GM12878 (cell line): ENCODE data around the gene INTS6. TPM values are rescaled to one million over a fixed set of nuclear protein-coding genes. Genes with fewer than 3 reads are reported as not detected.

Experiments
- ATAC-seq: fragments of 200-7000 bp; cut with Tn5 transposase; 3 replicates; pipeline ENCODE4 v1.9.1; 2020; ENCODE audit warnings: mild to moderate bottlenecking, moderate library complexity
- BruUV-seq: library from RNA; stranded (reverse); fragments of 400-500 nt; replicated peaks from 2 replicates; lab custom pipeline; 2021; lab: Mats Ljungman, UMichigan
- CTCF ChIA-PET: fragments of 300-600 bp; sonication (Branson Sonifier 250); formaldehyde crosslinking; extraction: SDS; loops from one replicate; lab custom pipeline; 2021; ENCODE audit warnings: inconsistent platforms; lab: Yijun Ruan, JAX
- POLR2A ChIA-PET: fragments of 350-600 bp; formaldehyde crosslinking; extraction: SDS; loops from one replicate; lab custom pipeline; 2021; ENCODE audit warnings: inconsistent platforms; lab: Charles Lee
- RAD21 ChIA-PET: fragments of 300-600 bp; sonication (Branson Sonifier 250); formaldehyde crosslinking; loops from one replicate; lab custom pipeline; 2023; ENCODE audit warnings: antibody characterized with exemption; ENCODE audit not compliant: unreplicated experiment; lab: Charles Lee
- SMC1A ChIA-PET: fragments of 300-600 bp; sonication (Branson Sonifier 250); formaldehyde crosslinking; loops from one replicate; lab custom pipeline; 2023; ENCODE audit not compliant: unreplicated experiment, uncharacterized antibody; lab: Charles Lee
- DNase-seq: peaks from one replicate; pipeline ENCODE4 v3.0.0-alpha.2; 2011; ENCODE audit warnings: low read depth, low spot score
- FAIRE-seq: peaks from 3 replicates; lab custom pipeline; 2011; peaks lifted over from hg19 to GRCh38; lab: Jason Lieb, UNC
- H2AFZ ChIP-seq: 2 replicates; pipeline ENCODE4 v1.6.0; 2011; ENCODE audit warnings: low read depth, low read length, control low read depth; ENCODE audit not compliant: control insufficient read depth
- H3K27ac ChIP-seq: 2 replicates; pipeline ENCODE4 v1.5.1; 2011; ENCODE audit warnings: control low read depth; ENCODE audit not compliant: control insufficient read depth, insufficient read depth
- H3K27me3 ChIP-seq, 2 experiments: replicated peaks in 1 of 2; 2 replicates each; pipeline versions ENCODE4 v1.6.0 to v1.6.1; 2011; ENCODE audit warnings: low read length in 1 of 2; ENCODE audit not compliant: control insufficient read depth in 2 of 2, insufficient read depth in 2 of 2
- H3K36me3 ChIP-seq, 2 experiments: 2 replicates each; pipeline ENCODE4 v1.5.1; 2011; ENCODE audit warnings: low read length in 1 of 2; ENCODE audit not compliant: control insufficient read depth in 2 of 2, insufficient read depth in 2 of 2
- H3K4me1 ChIP-seq: 2 replicates; pipeline ENCODE4 v1.6.1; 2011; ENCODE audit warnings: mild to moderate bottlenecking, low read length, moderate library complexity, mixed read lengths; ENCODE audit not compliant: control insufficient read depth, insufficient read depth
- H3K4me2 ChIP-seq: 2 replicates; pipeline ENCODE4 v1.6.0; 2011; ENCODE audit warnings: control low read depth; ENCODE audit not compliant: control insufficient read depth, insufficient read depth
- H3K4me3 ChIP-seq: fragments of 200-600 bp; sonication (generic); 2 replicates; pipeline ENCODE4 v1.5.1; 2016
- H3K79me2 ChIP-seq: 2 replicates; pipeline ENCODE4 v1.6.0; 2011; ENCODE audit warnings: low read length; ENCODE audit not compliant: control insufficient read depth, insufficient read depth
- H3K9ac ChIP-seq: 2 replicates; pipeline ENCODE4 v1.8.0; 2011; ENCODE audit warnings: low read length, control low read depth, mixed read lengths; ENCODE audit not compliant: control insufficient read depth, insufficient read depth
- H3K9me3 ChIP-seq: replicated peaks from 3 replicates; pipeline ENCODE4 v1.5.1; 2011; ENCODE audit warnings: mild to moderate bottlenecking, low read length; ENCODE audit not compliant: control insufficient read depth, insufficient read depth
- H4K20me1 ChIP-seq: 2 replicates; pipeline ENCODE4 v1.6.0; 2011; ENCODE audit not compliant: control insufficient read depth, insufficient read depth
- CTCF ChIP-seq, 3 experiments: IDR thresholded peaks in 2 of 3; conservative IDR thresholded peaks in 1 of 3; 2 replicates each; pipeline ENCODE4 v1.5.1; 2011; ENCODE audit warnings: low read depth in 3 of 3, low read length in 3 of 3, mild to moderate bottlenecking in 3 of 3, control low read depth in 2 of 3, moderate library complexity in 2 of 3, inconsistent platforms in 1 of 3, mixed read lengths in 1 of 3; ENCODE audit not compliant: control insufficient read depth in 2 of 3, insufficient read depth in 1 of 3; ENCODE audit errors: extremely low read depth in 1 of 3
- MEF2B ChIP-seq: fragments of 450-650 bp; IDR thresholded peaks from 2 replicates; pipeline ENCODE4 v1.6.1; 2018; ENCODE audit warnings: mild to moderate bottlenecking, moderate library complexity; ENCODE audit not compliant: partially characterized antibody, poor library complexity, severe bottlenecking
- PRDM15 ChIP-seq: fragments of 450-650 bp; formaldehyde crosslinking; IDR thresholded peaks from 2 replicates; pipeline ENCODE4 v1.4.0; 2020; ENCODE audit warnings: mild to moderate bottlenecking, moderate library complexity
- WGBS: methylation state at CpG from one replicate; pipeline ENCODE4 v1.1.6; 2016; ENCODE audit warnings: low lambda C conversion rate; ENCODE audit not compliant: insufficient replicate concordance, insufficient coverage; ENCODE audit errors: missing lambda C conversion rate; 5-methylcytosine and 5-hydroxymethylcytosine counted together
- in situ Hi-C: fragments of 300-500 bp; cut with MboI; formaldehyde crosslinking; loops from 9 replicates; pipeline ENCODE4 v1.14.3; 2018; ENCODE audit warnings: mixed read lengths
- intact Hi-C: fragments of 100-400 bp; cut with micrococcal nuclease; formaldehyde crosslinking; loops from one replicate; pipeline ENCODE4 v1.14.2; 2022; ENCODE audit not compliant: unreplicated experiment
- polyA plus RNA-seq, 11 experiments: library from polyadenylated mRNA; depleted of rRNA in 4 of 11; unstranded in 6 of 11; stranded (reverse) in 5 of 11; fragments of >200 nt; fragmentation: Nextera tagmentation in 4 of 11; fragmentation: Illumina TruSeq in 1 of 11; extraction: Ambion mirVana in 4 of 11; extraction: Trizol in 1 of 11; gene quantifications; 1 replicate in 1 of 11; 2 replicates in 10 of 11; pipeline versions ENCODE4 v1.2.1 to v1.2.3, GENCODE V29; 2011 to 2016; ENCODE audit warnings: inconsistent platforms in 2 of 11, missing spikeins in 2 of 11, low read depth in 1 of 11
- total RNA-seq, 4 experiments: library from RNA; depleted of rRNA in 3 of 4; stranded (reverse); fragments of >200 nt in 3 of 4; fragmentation: Illumina TruSeq in 1 of 4; extraction: Trizol in 1 of 4; gene quantifications; 2 replicates each; pipeline versions ENCODE4 v1.2.1 to v1.2.3, GENCODE V29; 2013 to 2021

The INTS6 gene
- total and polyA plus RNA-seq, 10 of the 15 experiments (the other 5 are each of a cell fraction or from before 2014, with no cell fraction given), result 7.2 to 57.7 (median 30.9) TPM

- intact Hi-C loops, result no loop called here
- Histone ChIP-seq H3K79me2 (no peaks in the 10 kb centered on the region), H3K4me1 (0 out of 2 replicates have a peak, but pooled peaks cover 4% of the 10 kb centered on the region), H3K36me3 (no peaks in the 10 kb centered on the region), H4K20me1 (no peaks in the 10 kb centered on the region), H3K27ac (no peak overlapping the region), H3K4me2 (no peak overlapping the region), H3K4me3 (no peak overlapping the region), H3K27me3 (no peaks in the 10 kb centered on the region), H2AFZ (no peak overlapping the region), H3K9me3 (no peaks in the 10 kb centered on the region), H3K9ac (no peak overlapping the region)
- no TSS peak for BruUV-seq
- ATAC-seq (no peak), FAIRE-seq (no peak), DNase-seq (no peak)
- ChIA-PET RAD21 (no interaction called here), SMC1A (no interaction called here), CTCF (no interaction called here), POLR2A (no interaction called here)
- 58% methylated on average over 10 of the region's 10 CpGs for WGBS
- TF ChIP-seq PRDM15 (CRISPR knock-in tag), result no peak
- no peak for TF ChIP-seq MEF2B
- no peak for TF ChIP-seq CTCF (IDR thresholded peaks at IDR 0.05 in 2 of 3, conservative IDR thresholded peaks at IDR 0.05 in 1 of 3; ENCODE audit: control insufficient read depth in 2 of 3, extremely low read depth in 1 of 3, insufficient read depth in 1 of 3, low read depth in 3 of 3, low read length in 3 of 3)
- in situ Hi-C loops, result no loop called here
Measured at GRCh38 chr13:51348069-51348967, 104.5 kb downstream of the INTS6 start.
